ENCODE data around the gene ARMCX6. TPM values are rescaled to one million over a fixed set of nuclear protein-coding genes. Genes with fewer than 3 reads are reported as not detected.
"Not testable (repeated sequence)": the region's sequence is repeated elsewhere in the genome, so short reads cannot be mapped to it uniquely, and the experiment has no call there.

The ARMCX6 gene
- total RNA-seq, 1 experiment from 2014 or later: 33.7 TPM

- intact Hi-C loops (cut with micrococcal nuclease): no loop called here
- H3K4me2 ChIP-seq (ENCODE audit: low read length): no peak overlapping the region
- BruUV-seq (replicated peaks): no TSS peak
- no peaks in the 10 kb centered on the region for H4K20me1 ChIP-seq (ENCODE audit: low read length)
- H3K4me1 ChIP-seq (ENCODE audit: insufficient read depth, low read length): no peaks in the 10 kb centered on the region
- H3K27ac ChIP-seq (ENCODE audit: low read length): no peak overlapping the region
- no peak overlapping the region for H3K9ac ChIP-seq (ENCODE audit: low read length)
- H3K27me3 ChIP-seq (ENCODE audit: low read length): peaks cover 3% of the 10 kb centered on the region; the same call in 1 of the 2 replicates
- H2AFZ ChIP-seq (ENCODE audit: low read length): no peak overlapping the region
- ATAC-seq (no peak), DNase-seq (no peak)
- H3K36me3 ChIP-seq (ENCODE audit: low read depth, low read length): no peaks in the 10 kb centered on the region
- no peaks in the 10 kb centered on the region for H3K9me3 ChIP-seq (ENCODE audit: low read length)
- CTCF ChIA-PET: no interaction called here
- POLR2A ChIA-PET (ENCODE audit: unreplicated experiment): no interaction called here
- H3K79me2 ChIP-seq (ENCODE audit: low read length): no peaks in the 10 kb centered on the region
- H3K4me3 ChIP-seq (ENCODE audit: low read length): no peak overlapping the region
- no peaks in the 10 kb centered on the region for H3K9me2 ChIP-seq (replicated peaks; ENCODE audit: low read length)
- no peaks in the 10 kb centered on the region for H3F3A ChIP-seq (ENCODE audit: low read length, unreplicated experiment)
- no peak for TF ChIP-seq CTCF (conservative IDR thresholded peaks at IDR 0.05; ENCODE audit: low read depth, low read length)
- no peak for TF ChIP-seq EZH2 (IDR thresholded peaks at IDR 0.05; ENCODE audit: low read length, unreplicated experiment)
Observed at GRCh38 chrX:101605146-101605545, 12.7 kb downstream of the ARMCX6 start.

GRCh38 chrX:101602077-101602476, 15.7 kb downstream of the ARMCX6 start:
- 0 out of 2 replicates have a peak, but pooled peaks cover 6% of the 10 kb centered on the region for H3K27me3 ChIP-seq (ENCODE audit: low read length)
- POLR2A ChIA-PET (ENCODE audit: unreplicated experiment): no interaction called here
- H4K20me1 ChIP-seq (ENCODE audit: low read length): no peaks in the 10 kb centered on the region
- no peak overlapping the region for H3K4me3 ChIP-seq (ENCODE audit: low read length)
- H3K4me2 ChIP-seq (ENCODE audit: low read length): no peak overlapping the region
- no peaks in the 10 kb centered on the region for H3K36me3 ChIP-seq (ENCODE audit: low read depth, low read length)
- no peaks in the 10 kb centered on the region for H3F3A ChIP-seq (ENCODE audit: low read length, unreplicated experiment)
- H3K27ac ChIP-seq (ENCODE audit: low read length): no peak overlapping the region
- H3K9me3 ChIP-seq (ENCODE audit: low read length): no peaks in the 10 kb centered on the region
- no peak overlapping the region for H3K9ac ChIP-seq (ENCODE audit: low read length)
- H3K9me2 ChIP-seq (replicated peaks; ENCODE audit: low read length): no peaks in the 10 kb centered on the region
- CTCF ChIA-PET: no interaction called here
- intact Hi-C loops (cut with micrococcal nuclease): no loop called here
- ATAC-seq: no peak
- no peaks in the 10 kb centered on the region for H3K79me2 ChIP-seq (ENCODE audit: low read length)
- no peak overlapping the region for H2AFZ ChIP-seq (ENCODE audit: low read length)
- BruUV-seq (replicated peaks): no TSS peak
- DNase-seq: no peak
- no peaks in the 10 kb centered on the region for H3K4me1 ChIP-seq (ENCODE audit: insufficient read depth, low read length)
- TF ChIP-seq EZH2 (IDR thresholded peaks at IDR 0.05; ENCODE audit: low read length, unreplicated experiment) (no peak), EZH2phosphoT487 (IDR thresholded peaks at IDR 0.05; ENCODE audit: borderline replicate concordance, low read length) (no peak), CTCF (conservative IDR thresholded peaks at IDR 0.05; ENCODE audit: low read depth, low read length) (no peak)

- H3K79me2 ChIP-seq (ENCODE audit: low read length); H3K27me3 ChIP-seq (ENCODE audit: low read length); H3K27ac ChIP-seq (ENCODE audit: low read length); H3K9ac ChIP-seq (ENCODE audit: low read length); POLR2A ChIA-PET (ENCODE audit: unreplicated experiment); H3K9me2 ChIP-seq (replicated peaks; ENCODE audit: low read length); H3F3A ChIP-seq (ENCODE audit: low read length, unreplicated experiment); DNase-seq; CTCF ChIA-PET; H3K4me2 ChIP-seq (ENCODE audit: low read length); H4K20me1 ChIP-seq (ENCODE audit: low read length); ATAC-seq; BruUV-seq (replicated peaks); H3K9me3 ChIP-seq (ENCODE audit: low read length); H3K36me3 ChIP-seq (ENCODE audit: low read depth, low read length); H3K4me3 ChIP-seq (ENCODE audit: low read length); H3K4me1 ChIP-seq (ENCODE audit: insufficient read depth, low read length); H2AFZ ChIP-seq (ENCODE audit: low read length): not testable (repeated sequence)
- intact Hi-C loops (cut with micrococcal nuclease): loop anchor here (5.0 kb wide), 3 partner anchors 158 to 198 kb away; no protein-coding TSS in a partner anchor
Observed at GRCh38 chrX:101599592-101599991, 18.2 kb downstream of the ARMCX6 start.
